ENCODE data around the gene ASB2. TPM values are rescaled to one million over a fixed set of nuclear protein-coding genes. Genes with fewer than 3 reads are reported as not detected.

Gene ASB2
- total RNA-seq, 1 donor from 2014 or later, result 2.4 TPM

- peak overlapping the region; percentile 6 for H3K4me3 ChIP-seq
Observed at GRCh38 chr14:93953739-93954515, 22.4 kb downstream of the ASB2 start.

GRCh38 chr14:93953263-93953662 is 23.1 kb downstream of the ASB2 start:
- TF ChIP-seq, protein P1, sequence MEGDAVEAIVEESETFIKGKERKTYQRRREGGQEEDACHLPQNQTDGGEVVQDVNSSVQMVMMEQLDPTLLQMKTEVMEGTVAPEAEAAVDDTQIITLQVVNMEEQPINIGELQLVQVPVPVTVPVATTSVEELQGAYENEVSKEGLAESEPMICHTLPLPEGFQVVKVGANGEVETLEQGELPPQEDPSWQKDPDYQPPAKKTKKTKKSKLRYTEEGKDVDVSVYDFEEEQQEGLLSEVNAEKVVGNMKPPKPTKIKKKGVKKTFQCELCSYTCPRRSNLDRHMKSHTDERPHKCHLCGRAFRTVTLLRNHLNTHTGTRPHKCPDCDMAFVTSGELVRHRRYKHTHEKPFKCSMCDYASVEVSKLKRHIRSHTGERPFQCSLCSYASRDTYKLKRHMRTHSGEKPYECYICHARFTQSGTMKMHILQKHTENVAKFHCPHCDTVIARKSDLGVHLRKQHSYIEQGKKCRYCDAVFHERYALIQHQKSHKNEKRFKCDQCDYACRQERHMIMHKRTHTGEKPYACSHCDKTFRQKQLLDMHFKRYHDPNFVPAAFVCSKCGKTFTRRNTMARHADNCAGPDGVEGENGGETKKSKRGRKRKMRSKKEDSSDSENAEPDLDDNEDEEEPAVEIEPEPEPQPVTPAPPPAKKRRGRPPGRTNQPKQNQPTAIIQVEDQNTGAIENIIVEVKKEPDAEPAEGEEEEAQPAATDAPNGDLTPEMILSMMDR (IDR thresholded peaks at IDR 0.05), result no peak
- H3K9me3 ChIP-seq, result no peaks in the 10 kb centered on the region
- H3K36me3 ChIP-seq, result no peaks in the 10 kb centered on the region
- peaks cover 27% of the 10 kb centered on the region for H3K4me1 ChIP-seq
- ATAC-seq, result no peak
- intact Hi-C loops (cut with DNase I), result no loop called here
- H3K4me3 ChIP-seq, result no peak overlapping the region
- no peaks in the 10 kb centered on the region for H3K27me3 ChIP-seq (ENCODE audit: low read depth)
- H3K27ac ChIP-seq, result no peak overlapping the region
- DNase-seq, result no peak

More at GRCh38 chr14:93953739-93954515, 22.4 kb downstream of the ASB2 start:
- H3K9me3 ChIP-seq, result no peaks in the 10 kb centered on the region
- H3K36me3 ChIP-seq, result no peaks in the 10 kb centered on the region
- H3K27ac ChIP-seq, result no peak overlapping the region
- peaks cover 33% of the 10 kb centered on the region for H3K4me1 ChIP-seq
- ATAC-seq (no peak), DNase-seq (peak; percentile 40)
- TF ChIP-seq, protein P1 (IDR thresholded peaks at IDR 0.05), result no peak
- no peaks in the 10 kb centered on the region for H3K27me3 ChIP-seq (ENCODE audit: low read depth)
- intact Hi-C loops (cut with DNase I), result no loop called here

DNA sequence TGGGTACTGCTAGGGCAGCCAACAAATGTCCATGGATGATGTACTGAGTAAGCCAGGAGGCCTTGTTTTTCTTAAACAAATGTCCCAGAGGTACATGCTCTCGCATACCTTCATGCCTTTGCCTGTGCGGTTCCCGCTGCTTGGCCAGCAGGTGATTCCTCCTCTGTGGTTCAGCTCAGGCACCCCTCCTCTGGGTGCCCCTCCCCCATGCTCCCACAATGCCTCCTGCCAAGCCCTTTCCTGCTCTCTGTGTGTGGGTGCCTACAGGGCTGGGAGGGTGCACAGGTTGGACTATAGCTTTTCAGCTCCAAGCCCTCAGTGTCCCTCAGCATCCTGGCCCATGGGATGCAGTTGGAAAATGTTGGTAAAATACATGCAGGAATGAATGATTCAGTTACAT is 23.5 kb downstream of the ASB2 start:
- DNase-seq, result no peak
- no peaks in the 10 kb centered on the region for H3K9me3 ChIP-seq
- H3K27ac ChIP-seq, result no peak overlapping the region
- TF ChIP-seq, protein P1 (IDR thresholded peaks at IDR 0.05), result no peak
- H3K4me3 ChIP-seq, result no peak overlapping the region
- H3K36me3 ChIP-seq, result no peaks in the 10 kb centered on the region
- H3K4me1 ChIP-seq, result peaks cover 27% of the 10 kb centered on the region
- no peaks in the 10 kb centered on the region for H3K27me3 ChIP-seq (ENCODE audit: low read depth)
- ATAC-seq, result no peak
- intact Hi-C loops (cut with DNase I), result no loop called here

DNA sequence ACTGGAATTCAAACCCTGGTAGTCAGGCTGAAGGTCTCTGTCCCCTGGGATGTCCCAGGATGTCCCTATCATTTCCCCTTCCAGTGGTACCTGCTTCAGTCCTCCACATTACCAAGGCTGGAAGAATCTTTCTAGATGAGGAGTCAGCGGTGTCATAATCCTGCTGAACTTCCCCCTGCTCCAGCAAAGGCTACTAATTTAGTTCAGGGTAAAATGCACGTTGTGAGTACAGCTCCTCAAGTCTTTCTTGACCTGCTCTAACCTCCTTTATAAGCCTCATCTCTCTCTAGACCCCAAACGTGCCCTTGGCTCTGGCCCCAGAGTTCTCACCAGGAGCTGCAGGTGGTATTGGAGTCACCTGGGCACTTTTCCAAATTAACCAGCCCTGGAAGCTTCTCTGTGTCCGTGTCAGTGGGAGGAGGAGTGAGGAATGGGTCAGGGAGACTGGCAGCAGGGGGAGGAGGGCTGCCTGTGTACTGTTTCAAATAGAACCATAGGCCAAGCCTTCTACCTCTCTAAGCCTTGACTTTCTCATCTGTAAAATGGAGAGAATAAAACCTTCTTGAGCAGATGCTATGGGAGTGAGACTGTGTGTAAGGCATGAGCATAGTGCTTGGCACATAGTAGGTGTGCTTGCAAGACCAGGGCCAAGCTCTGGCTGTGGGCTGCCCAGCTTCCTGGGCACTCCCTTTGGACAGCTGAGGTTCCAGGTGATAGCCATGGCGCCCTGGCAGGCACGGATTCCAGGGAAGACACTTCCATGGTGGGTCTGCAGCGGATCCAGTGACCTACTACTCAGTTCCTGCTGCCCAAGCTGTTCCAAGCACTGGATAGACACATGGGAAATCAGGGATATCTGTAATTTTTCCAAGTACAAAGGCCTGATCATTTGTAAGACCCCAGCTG is 24.5 kb downstream of the ASB2 start:
- peak; percentile 3 for DNase-seq
- no peaks in the 10 kb centered on the region for H3K27me3 ChIP-seq (ENCODE audit: low read depth)
- H3K36me3 ChIP-seq, result no peaks in the 10 kb centered on the region
- H3K4me3 ChIP-seq, result no peak overlapping the region
- TF ChIP-seq, protein P1 (IDR thresholded peaks at IDR 0.05), result no peak
- intact Hi-C loops (cut with DNase I), result no loop called here
- no peaks in the 10 kb centered on the region for H3K9me3 ChIP-seq
- H3K27ac ChIP-seq, result no peak overlapping the region
- H3K4me1 ChIP-seq, result peaks cover 24% of the 10 kb centered on the region
- no peak for ATAC-seq

GRCh38 chr14:93950948-93951634 is 25.3 kb downstream of the ASB2 start:
- Histone ChIP-seq H3K4me1 (peaks cover 16% of the 10 kb centered on the region), H3K4me3 (no peak overlapping the region), H3K27ac (no peak overlapping the region), H3K27me3 (ENCODE audit: low read depth) (no peaks in the 10 kb centered on the region), H3K9me3 (no peaks in the 10 kb centered on the region), H3K36me3 (no peaks in the 10 kb centered on the region)
- DNase-seq (no peak), ATAC-seq (no peak)
- TF ChIP-seq, protein P1 (IDR thresholded peaks at IDR 0.05), result no peak
- intact Hi-C loops (cut with DNase I), result no loop called here

Data from lower lobe of right lung (tissue), 2 donors.